NT2/D1 (cell line): Measurements from ENCODE around the gene MYCBPAP.
A peak's percentile ranks its signal among the peaks of the same experiment; 100 is the strongest.

Source experiments
- DNase-seq: peaks from one replicate; pipeline ENCODE4 v3.0.0-alpha.2; 2011; ENCODE audit warnings: low read depth, low spot score
- H3K27me3 ChIP-seq: 2 replicates; pipeline ENCODE4 v1.6.0; 2011; ENCODE audit warnings: mild to moderate bottlenecking; ENCODE audit not compliant: insufficient read length, insufficient read depth
- H3K36me3 ChIP-seq: 2 replicates; pipeline ENCODE4 v1.6.1; 2011; ENCODE audit warnings: mild to moderate bottlenecking, low read length, mixed read lengths; ENCODE audit not compliant: insufficient read depth, insufficient read length
- H3K4me1 ChIP-seq: 2 replicates; pipeline ENCODE4 v1.5.1; 2011; ENCODE audit not compliant: insufficient read depth, insufficient read length
- H3K4me3 ChIP-seq: 2 replicates; pipeline ENCODE4 v1.5.1; 2011; ENCODE audit warnings: low read depth; ENCODE audit not compliant: insufficient read length
- H3K9ac ChIP-seq: 2 replicates; pipeline ENCODE4 v1.6.0; 2011; ENCODE audit warnings: low read depth; ENCODE audit not compliant: insufficient read length
- H3K9me3 ChIP-seq: 2 replicates; pipeline ENCODE4 v1.5.1; 2011; ENCODE audit warnings: mild to moderate bottlenecking, low read length; ENCODE audit not compliant: insufficient read depth
- SUZ12 ChIP-seq: IDR thresholded peaks from 2 replicates; pipeline ENCODE4 v1.6.1; 2011; ENCODE audit not compliant: insufficient read length, insufficient read depth; ENCODE audit errors: extremely low read depth
- YY1 ChIP-seq: IDR thresholded peaks from 2 replicates; pipeline ENCODE4 v1.6.1; 2011; ENCODE audit not compliant: insufficient read length, insufficient read depth
- ZNF274 ChIP-seq: IDR thresholded peaks from 2 replicates; pipeline ENCODE4 v1.6.1; 2011; ENCODE audit warnings: mild to moderate bottlenecking, low read depth, low read length

The MYCBPAP gene

DNA sequence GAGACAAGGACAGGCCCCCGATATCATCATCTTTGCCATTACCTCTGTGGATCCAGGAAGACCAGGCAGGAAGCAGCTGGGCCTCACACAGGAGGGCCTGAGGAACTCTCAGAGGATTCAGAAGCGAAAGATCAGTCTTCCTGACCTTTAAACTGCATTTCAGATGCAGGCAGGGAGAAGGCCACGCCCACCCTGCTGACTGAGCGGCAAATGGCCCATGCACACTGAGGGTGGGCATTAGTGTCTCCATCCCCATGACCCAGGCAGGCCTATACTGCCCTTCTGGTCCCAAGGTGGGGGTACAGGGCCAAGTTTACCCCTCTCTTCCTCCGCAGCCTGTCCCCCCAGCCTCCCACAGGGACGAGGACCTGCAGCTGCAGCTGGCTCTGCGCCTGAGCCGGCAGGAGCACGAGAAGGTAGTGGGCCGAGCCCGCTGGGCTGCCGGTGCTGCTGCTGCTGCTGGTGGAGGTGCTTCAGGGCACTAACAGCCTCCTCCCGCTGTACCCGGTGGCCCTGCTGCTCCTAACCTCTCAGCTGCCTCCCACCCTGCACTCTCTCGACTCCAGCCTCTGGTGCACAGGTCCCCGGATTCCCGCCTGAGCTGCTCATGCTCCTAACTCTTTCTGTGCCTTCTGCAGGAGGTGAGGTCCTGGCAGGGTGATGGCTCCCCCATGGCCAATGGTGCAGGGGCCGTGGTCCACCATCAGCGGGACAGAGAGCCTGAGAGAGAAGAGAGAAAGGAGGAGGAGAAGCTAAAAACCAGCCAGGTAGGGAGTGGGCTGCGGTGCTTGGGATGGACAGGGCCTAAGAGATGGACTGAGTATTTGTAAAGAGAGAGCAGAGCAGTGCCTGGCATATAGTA lies 30.5 kb downstream of the MYCBPAP start:
- H3K9me3 ChIP-seq = no peaks in the 10 kb centered on the region
- peaks cover 31% of the 10 kb centered on the region for H3K27me3 ChIP-seq
- H3K9ac ChIP-seq = peak overlapping the region; percentile 53
- no peak for DNase-seq
- H3K4me1 ChIP-seq = peaks cover 41% of the 10 kb centered on the region
- no peak for TF ChIP-seq YY1
- no peak for TF ChIP-seq SUZ12
- no peak overlapping the region for H3K4me3 ChIP-seq
- no peaks in the 10 kb centered on the region for H3K36me3 ChIP-seq

DNA sequence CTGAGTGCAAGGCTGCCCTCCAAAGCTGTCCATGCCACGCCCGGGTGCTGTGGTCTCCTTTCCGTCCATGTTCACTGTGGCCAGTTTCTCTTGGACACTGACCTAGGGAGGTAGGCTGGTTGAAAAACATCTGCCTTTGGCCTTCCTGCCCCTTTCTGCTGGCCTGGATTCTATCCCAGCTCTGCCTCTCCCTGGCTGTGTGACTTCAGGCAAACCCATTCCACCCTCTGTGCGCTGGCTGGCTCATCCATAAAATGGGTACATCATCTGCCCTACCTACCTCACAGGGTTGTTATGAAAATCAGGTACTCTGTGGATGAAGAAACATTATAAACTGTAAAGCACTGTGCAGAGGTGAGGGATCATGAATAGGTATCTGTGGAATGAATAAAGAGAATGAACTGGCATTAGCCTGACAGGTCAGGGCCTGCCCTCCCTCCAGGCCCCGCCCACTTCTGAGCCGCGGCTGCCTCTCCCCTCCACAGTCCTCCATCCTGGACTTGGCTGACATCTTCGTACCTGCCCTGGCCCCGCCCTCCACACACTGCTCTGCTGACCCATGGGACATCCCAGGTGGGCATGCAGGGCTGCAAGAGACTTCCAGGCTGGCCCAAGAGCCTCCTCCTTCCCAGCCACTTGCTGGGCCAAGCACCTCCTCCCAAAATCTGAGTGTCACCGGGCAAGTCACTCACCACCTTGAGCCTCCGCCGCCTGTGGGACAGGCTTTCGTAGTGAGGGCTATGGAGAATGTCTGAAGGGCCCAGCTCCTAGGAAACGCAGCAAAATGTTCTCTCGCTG lies 31.7 kb downstream of the MYCBPAP start:
- Histone ChIP-seq H3K4me1 (peaks cover 31% of the 10 kb centered on the region), H3K27me3 (peaks cover 27% of the 10 kb centered on the region), H3K36me3 (no peaks in the 10 kb centered on the region), H3K9me3 (no peaks in the 10 kb centered on the region), H3K9ac (no peak overlapping the region), H3K4me3 (no peak overlapping the region)
- no peak for DNase-seq
- TF ChIP-seq ZNF274 (no peak), SUZ12 (no peak), YY1 (no peak)

- Histone ChIP-seq H3K9ac (peak overlapping the region; percentile 86), H3K4me3 (no peak overlapping the region), H3K4me1 (peaks cover 31% of the 10 kb centered on the region), H3K27me3 (peaks cover 31% of the 10 kb centered on the region), H3K36me3 (no peaks in the 10 kb centered on the region), H3K9me3 (no peaks in the 10 kb centered on the region)
- TF ChIP-seq ZNF274 = no peak
- DNase-seq = no peak
These were observed 32.5 kb downstream of the MYCBPAP start for GRCh38 chr17:50540560-50541401.

GRCh38 chr17:50541402-50541715 lies 33.1 kb downstream of the MYCBPAP start:
- peaks cover 31% of the 10 kb centered on the region for H3K4me1 ChIP-seq
- peaks cover 31% of the 10 kb centered on the region for H3K27me3 ChIP-seq
- no peaks in the 10 kb centered on the region for H3K36me3 ChIP-seq
- no peak for DNase-seq
- peak overlapping the region; percentile 63 for H3K4me3 ChIP-seq
- TF ChIP-seq YY1 (no peak), SUZ12 (no peak), ZNF274 (no peak)
- no peaks in the 10 kb centered on the region for H3K9me3 ChIP-seq
- H3K9ac ChIP-seq = peak overlapping the region; percentile 86

DNA sequence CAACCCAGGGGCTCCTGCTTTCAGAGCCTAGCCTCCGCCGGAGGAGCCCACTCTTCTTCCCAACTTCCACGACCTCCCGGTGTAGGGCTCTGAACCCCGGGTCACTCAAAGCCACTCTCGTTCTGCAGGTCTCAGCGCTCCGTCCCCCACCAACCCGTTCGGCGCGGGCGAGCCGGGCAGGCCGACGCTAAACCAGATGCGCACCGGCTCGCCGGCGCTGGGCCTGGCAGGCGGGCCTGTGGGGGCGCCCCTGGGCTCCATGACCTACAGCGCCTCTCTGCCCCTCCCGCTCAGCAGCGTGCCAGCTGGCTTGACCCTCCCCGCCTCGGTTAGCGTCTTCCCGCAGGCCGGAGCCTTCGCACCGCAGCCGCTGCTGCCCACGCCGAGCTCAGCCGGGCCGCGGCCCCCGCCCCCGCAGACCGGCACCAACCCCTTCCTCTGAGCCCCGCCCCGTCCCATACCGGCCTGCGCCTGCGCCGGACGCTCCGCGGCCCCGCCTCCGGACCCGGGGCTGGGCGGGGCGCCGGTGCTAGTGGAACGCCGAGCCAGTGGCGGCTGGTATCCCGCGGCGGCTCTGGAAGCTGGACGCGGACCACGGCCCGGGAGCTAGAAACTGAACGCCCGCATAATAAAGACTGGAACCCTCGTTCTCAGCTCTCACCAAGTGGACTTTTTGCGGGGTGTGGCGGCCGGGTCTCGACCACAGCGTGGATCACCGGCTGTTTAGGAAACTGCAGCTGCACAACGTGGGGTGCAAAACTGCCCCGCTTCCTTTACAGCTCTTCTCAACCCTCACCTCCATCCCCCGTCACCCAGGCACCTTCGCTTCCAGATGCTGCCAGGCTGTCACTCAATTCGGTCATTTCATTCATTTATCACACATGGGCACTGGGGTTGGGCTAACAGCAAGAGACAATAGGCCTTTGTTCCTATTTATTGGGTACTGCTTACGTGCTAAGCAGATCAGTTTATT lies 33.8 kb downstream of the MYCBPAP start:
- no peak for DNase-seq
- Histone ChIP-seq H3K4me1 (peaks cover 31% of the 10 kb centered on the region), H3K36me3 (no peaks in the 10 kb centered on the region), H3K9ac (peak overlapping the region; percentile 86), H3K9me3 (no peaks in the 10 kb centered on the region), H3K4me3 (peak overlapping the region; percentile 63), H3K27me3 (peaks cover 31% of the 10 kb centered on the region)
- no peak for TF ChIP-seq ZNF274
- no peak for TF ChIP-seq YY1
- TF ChIP-seq SUZ12 = no peak

- peaks cover 36% of the 10 kb centered on the region for H3K4me1 ChIP-seq
- H3K9ac ChIP-seq = no peak overlapping the region
- DNase-seq = no peak
- no peaks in the 10 kb centered on the region for H3K36me3 ChIP-seq
- TF ChIP-seq SUZ12 = no peak
- TF ChIP-seq ZNF274 = no peak
- H3K9me3 ChIP-seq = no peaks in the 10 kb centered on the region
- peaks cover 31% of the 10 kb centered on the region for H3K27me3 ChIP-seq
- no peak overlapping the region for H3K4me3 ChIP-seq
These were observed 34.8 kb downstream of the MYCBPAP start for GRCh38 chr17:50542795-50543774.
